SK-N-SH (cell line): Measurements from ENCODE around the gene FLRT2.

Experiments
- CTCF ChIP-seq: fragments of 200-600 bp; sonication (generic); IDR thresholded peaks from 2 replicates; pipeline ENCODE4 v1.6.1; 2017; ENCODE audit warnings: antibody characterized with exemption, mild to moderate bottlenecking, moderate library complexity
- EP300 ChIP-seq, 2 experiments: IDR thresholded peaks; 2 replicates each; pipeline versions ENCODE4 v1.4.0 to v1.6.1; 2012; ENCODE audit warnings: borderline replicate concordance in 1 of 2, low read depth in 1 of 2, low read length in 1 of 2
- MAX ChIP-seq: IDR thresholded peaks from 2 replicates; pipeline ENCODE4 v1.4.0; 2012; ENCODE audit warnings: low read depth
- SIN3A ChIP-seq: IDR thresholded peaks from 2 replicates; pipeline ENCODE4 v1.6.1; 2012; ENCODE audit warnings: low read depth, mild to moderate bottlenecking, low read length, moderate library complexity, borderline replicate concordance

DNA sequence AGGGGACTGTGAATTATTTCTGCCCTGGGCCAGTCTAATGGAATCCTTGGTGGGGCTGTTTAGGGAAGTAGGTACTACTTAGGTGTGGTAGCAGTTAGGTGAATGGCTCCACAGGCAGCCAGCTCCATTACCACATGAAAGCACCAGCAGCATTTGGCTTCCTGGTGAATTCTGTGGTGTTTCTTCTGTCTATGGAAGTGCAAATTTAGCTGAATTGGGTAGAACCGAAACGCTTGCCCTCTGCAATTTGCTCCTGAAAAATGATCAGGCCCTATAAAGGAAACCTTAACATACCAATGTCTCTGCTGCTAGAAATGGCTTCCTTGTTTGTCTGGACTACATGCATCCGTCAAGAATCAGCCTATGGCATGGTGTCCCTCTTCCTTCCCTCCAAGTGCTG lies 16.4 kb downstream of the FLRT2 start:
- TF ChIP-seq EP300 (IDR thresholded peaks at IDR 0.05; ENCODE audit: borderline replicate concordance in 1 of 2, low read depth in 1 of 2, low read length in 1 of 2) (no peak), SIN3A (no peak), CTCF (no peak), MAX (no peak)
